Measurements from ENCODE around the gene SPACA9.

Gene SPACA9

GRCh38 chr9:132939169-132939568 lies 60.5 kb downstream of the SPACA9 start:
- Histone ChIP-seq H3K9me3 (ENCODE audit: insufficient read depth, low read length, severe bottlenecking) (no peaks in the 10 kb centered on the region), H3K4me2 (ENCODE audit: insufficient read depth, low read length) (no peak overlapping the region), H3K27me3 (ENCODE audit: insufficient read depth, low read length, poor library complexity) (no peaks in the 10 kb centered on the region), H3K79me2 (ENCODE audit: insufficient read depth, low read length) (peaks cover 84% of the 10 kb centered on the region), H3K36me3 (ENCODE audit: insufficient read depth, low read length) (peaks cover 8% of the 10 kb centered on the region; the same call in 1 of the 2 replicates), H3K27ac (ENCODE audit: low read length) (no peak overlapping the region), H3K4me1 (ENCODE audit: insufficient read depth, low read length) (peaks cover 18% of the 10 kb centered on the region), H4K20me1 (ENCODE audit: insufficient read depth, low read length) (peaks cover 3% of the 10 kb centered on the region; the same call in 1 of the 2 replicates), H2AFZ (ENCODE audit: low read depth, low read length) (no peak overlapping the region), H3K4me3 (ENCODE audit: low read depth in 1 of 2, low read length in 2 of 2) (no peak overlapping the region), H3K9ac (ENCODE audit: low read depth, low read length) (no peak overlapping the region)
- ATAC-seq (ENCODE audit: insufficient read depth, low read depth) (no peak), DNase-seq (no peak)
- TF ChIP-seq EZH2 (IDR thresholded peaks at IDR 0.05; ENCODE audit: borderline replicate concordance, low read depth, low read length, severe bottlenecking) = no peak
- TF ChIP-seq CTCF (IDR thresholded peaks at IDR 0.05; ENCODE audit: borderline replicate concordance, extremely low read depth, low read length, poor library complexity, severe bottlenecking) = no peak

All from DND-41 (cell line).